ENCODE measurements around the gene MAP3K7CL. TPM values are rescaled to one million over a fixed set of nuclear protein-coding genes. Genes with fewer than 3 reads are reported as not detected.

The MAP3K7CL gene
- polyA plus RNA-seq, 1 donor (not counting 4 experiments of a cell fraction or from before 2014, with no cell fraction given), result 17.3 TPM

GRCh38 chr21:29098156-29098555, 32.3 kb upstream of the MAP3K7CL start:
- FAIRE-seq, result no peak
- TF ChIP-seq CTCF (optimal IDR thresholded peaks at IDR 0.05 in 1 of 3, IDR thresholded peaks at IDR 0.05 in 1 of 3, conservative IDR thresholded peaks at IDR 0.05 in 1 of 3; ENCODE audit: extremely low read depth in 1 of 3, insufficient read depth in 2 of 3, low read length in 3 of 3), result no peak
- no peak for TF ChIP-seq EZH2 (IDR thresholded peaks at IDR 0.05; ENCODE audit: low read length)

GRCh38 chr21:29102791-29103257, 27.6 kb upstream of the MAP3K7CL start:
- no peak overlapping the region for H3K4me3 ChIP-seq (ENCODE audit: control insufficient read depth in 2 of 3, extremely low read depth in 1 of 3, insufficient read depth in 2 of 3, low read depth in 1 of 3, low read length in 3 of 3)

More at GRCh38 chr21:29098156-29098555, 32.3 kb upstream of the MAP3K7CL start:
- Histone ChIP-seq H2AFZ (ENCODE audit: control insufficient read depth, low read length) (no peak overlapping the region), H3K9me1 (ENCODE audit: control insufficient read depth, extremely low read depth, insufficient read depth, low read length) (no peaks in the 10 kb centered on the region), H3K9ac (ENCODE audit: control insufficient read depth, extremely low read depth, insufficient read depth, low read length) (no peak overlapping the region), H3K9me3 (ENCODE audit: control insufficient read depth, low read depth, low read length) (no peaks in the 10 kb centered on the region), H4K20me1 (ENCODE audit: control insufficient read depth, extremely low read depth, insufficient read depth, low read length) (no peaks in the 10 kb centered on the region), H3K27ac (ENCODE audit: control insufficient read depth, insufficient read depth, low read length) (no peak overlapping the region), H3K4me3 (ENCODE audit: control insufficient read depth in 2 of 3, extremely low read depth in 1 of 3, insufficient read depth in 2 of 3, low read depth in 1 of 3, low read length in 3 of 3) (no peak overlapping the region), H3K4me1 (ENCODE audit: control insufficient read depth, extremely low read depth, insufficient read depth, low read length) (no peaks in the 10 kb centered on the region), H3K79me2 (ENCODE audit: control insufficient read depth, insufficient read depth, low read length) (no peaks in the 10 kb centered on the region), H3K36me3 (ENCODE audit: control insufficient read depth in 2 of 2, extremely low read depth in 1 of 2, insufficient read depth in 2 of 2, low read length in 2 of 2) (no peaks in the 10 kb centered on the region), H3K4me2 (ENCODE audit: control insufficient read depth, extremely low read depth, insufficient read depth, low read depth, low read length) (no peak overlapping the region), H3K27me3 (ENCODE audit: control insufficient read depth, extremely low read depth, insufficient read depth, low read length) (no peaks in the 10 kb centered on the region)
- no peak for DNase-seq (ENCODE audit: low read depth, low spot score)
- dilution Hi-C loops (cut with MboI; ENCODE audit: extremely low pct_ligation_motif_present, low sequenced_read_pairs), result no loop called here

More at GRCh38 chr21:29102791-29103257, 27.6 kb upstream of the MAP3K7CL start:
- FAIRE-seq (no peak), DNase-seq (ENCODE audit: low read depth, low spot score) (no peak)
- Histone ChIP-seq H4K20me1 (ENCODE audit: control insufficient read depth, extremely low read depth, insufficient read depth, low read length) (no peaks in the 10 kb centered on the region), H3K27me3 (ENCODE audit: control insufficient read depth, extremely low read depth, insufficient read depth, low read length) (no peaks in the 10 kb centered on the region), H3K4me2 (ENCODE audit: control insufficient read depth, extremely low read depth, insufficient read depth, low read depth, low read length) (no peak overlapping the region), H3K9me1 (ENCODE audit: control insufficient read depth, extremely low read depth, insufficient read depth, low read length) (no peaks in the 10 kb centered on the region), H2AFZ (ENCODE audit: control insufficient read depth, low read length) (no peak overlapping the region), H3K79me2 (ENCODE audit: control insufficient read depth, insufficient read depth, low read length) (no peaks in the 10 kb centered on the region), H3K9me3 (ENCODE audit: control insufficient read depth, low read depth, low read length) (no peaks in the 10 kb centered on the region), H3K4me1 (ENCODE audit: control insufficient read depth, extremely low read depth, insufficient read depth, low read length) (peaks cover 13% of the 10 kb centered on the region), H3K27ac (ENCODE audit: control insufficient read depth, insufficient read depth, low read length) (no peak overlapping the region), H3K9ac (ENCODE audit: control insufficient read depth, extremely low read depth, insufficient read depth, low read length) (no peak overlapping the region), H3K36me3 (ENCODE audit: control insufficient read depth in 2 of 2, extremely low read depth in 1 of 2, insufficient read depth in 2 of 2, low read length in 2 of 2) (no peaks in the 10 kb centered on the region)
- dilution Hi-C loops (cut with MboI; ENCODE audit: extremely low pct_ligation_motif_present, low sequenced_read_pairs), result no loop called here
- TF ChIP-seq CTCF (optimal IDR thresholded peaks at IDR 0.05 in 1 of 3, IDR thresholded peaks at IDR 0.05 in 1 of 3, conservative IDR thresholded peaks at IDR 0.05 in 1 of 3; ENCODE audit: extremely low read depth in 1 of 3, insufficient read depth in 2 of 3, low read length in 3 of 3) (no peak), EZH2 (IDR thresholded peaks at IDR 0.05; ENCODE audit: low read length) (no peak)

All from keratinocyte (primary cell).